WERI-Rb-1 (cell line): Measurements from ENCODE around the gene HTD2.
A peak's percentile ranks its signal among the peaks of the same experiment; 100 is the strongest.

ENCODE experiments used
- DNase-seq: peaks from one replicate; pipeline ENCODE4 v3.0.0-alpha.2; 2020
- H3K27ac ChIP-seq: fragments of 250-450 bp; sonication (Bioruptor Pico); 2 replicates; pipeline ENCODE4 v1.5.1; 2020; ENCODE audit warnings: mild to moderate bottlenecking, moderate library complexity
- H3K27me3 ChIP-seq: fragments of 250-450 bp; sonication (Bioruptor Pico); 2 replicates; pipeline ENCODE4 v1.5.1; 2021; ENCODE audit warnings: mild to moderate bottlenecking, low read depth, moderate library complexity; ENCODE audit not compliant: insufficient read depth, severe bottlenecking
- H3K36me3 ChIP-seq: fragments of 250-450 bp; sonication (Bioruptor Pico); 2 replicates; pipeline ENCODE4 v1.5.1; 2020; ENCODE audit warnings: mild to moderate bottlenecking, moderate library complexity
- H3K4me3 ChIP-seq: 2 replicates; pipeline ENCODE4 v1.5.1; 2011; ENCODE audit warnings: low read depth, mild to moderate bottlenecking, control low read depth, low read length
- H3K9me3 ChIP-seq: fragments of 250-450 bp; sonication (Bioruptor Pico); 2 replicates; pipeline ENCODE4 v1.5.1; 2021; ENCODE audit warnings: mild to moderate bottlenecking, moderate library complexity; ENCODE audit not compliant: severe bottlenecking
- CTCF ChIP-seq: IDR thresholded peaks from 2 replicates; pipeline ENCODE4 v1.5.1; 2011; ENCODE audit warnings: low read depth, mild to moderate bottlenecking, control low read depth, inconsistent platforms, low read length

HTD2 gene

DNA sequence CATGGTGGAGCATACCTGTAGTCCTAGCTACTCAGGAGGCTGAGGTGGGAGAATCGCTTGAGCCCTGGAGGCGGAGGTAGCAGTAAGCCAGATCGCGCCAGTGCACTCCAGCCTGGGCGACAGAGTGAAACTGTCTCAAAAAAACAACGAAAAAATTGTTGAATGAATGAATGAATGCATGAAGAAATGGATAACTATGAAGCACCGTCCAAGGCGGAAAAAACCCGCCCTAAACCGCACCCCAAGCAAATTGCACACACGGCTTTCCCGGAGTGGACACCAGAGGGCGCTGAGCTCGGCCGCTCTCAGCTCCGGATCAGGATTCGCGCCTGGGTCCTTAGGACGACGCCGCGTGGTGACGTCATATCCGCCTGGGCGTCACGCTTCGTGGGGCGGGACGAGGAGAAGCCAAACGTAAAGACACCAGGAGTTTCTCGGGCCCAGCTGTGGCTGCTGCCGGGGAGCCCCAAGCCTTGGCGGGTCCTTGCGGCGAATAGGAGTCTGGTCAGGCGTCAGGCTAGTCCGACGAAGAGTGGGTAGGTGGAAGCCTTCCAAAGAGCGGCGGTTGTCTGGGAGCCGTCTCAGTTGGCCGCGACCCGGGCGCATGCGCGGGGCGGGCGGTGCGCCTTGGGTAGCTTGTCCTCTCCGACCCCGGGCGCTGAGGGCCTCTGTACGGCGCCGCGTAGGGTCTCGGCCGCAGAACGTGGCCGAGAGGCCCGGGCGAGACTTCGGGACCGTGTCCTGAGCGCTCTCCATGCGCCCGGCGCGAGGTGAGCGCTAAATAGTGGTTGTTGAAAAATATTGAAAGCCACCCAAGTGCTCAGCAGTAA, at the start of gene HTD2, which contains the start of gene RPP14:
HTD2 (plus strand) TSS at position 639 of the 830 bp plus-strand sequence. CDS start 11,094 bp downstream, outside the sequence.
RPP14 (plus strand) TSS at position 364 of the 830 bp plus-strand sequence. CDS start 4,085 bp downstream, outside the sequence.
- H3K36me3 ChIP-seq, result peaks cover 36% of the 10 kb centered on the region
- peak within 1 kb of the TSS; percentile 79 for H3K4me3 ChIP-seq
- no peaks in the 10 kb centered on the region for H3K9me3 ChIP-seq
- TF ChIP-seq CTCF, result peak; percentile 93
- DNase-seq, result peak; percentile 97
- H3K27me3 ChIP-seq, result no peaks in the 10 kb centered on the region
- H3K27ac ChIP-seq, result peak within 1 kb of the TSS; percentile 97

DNA sequence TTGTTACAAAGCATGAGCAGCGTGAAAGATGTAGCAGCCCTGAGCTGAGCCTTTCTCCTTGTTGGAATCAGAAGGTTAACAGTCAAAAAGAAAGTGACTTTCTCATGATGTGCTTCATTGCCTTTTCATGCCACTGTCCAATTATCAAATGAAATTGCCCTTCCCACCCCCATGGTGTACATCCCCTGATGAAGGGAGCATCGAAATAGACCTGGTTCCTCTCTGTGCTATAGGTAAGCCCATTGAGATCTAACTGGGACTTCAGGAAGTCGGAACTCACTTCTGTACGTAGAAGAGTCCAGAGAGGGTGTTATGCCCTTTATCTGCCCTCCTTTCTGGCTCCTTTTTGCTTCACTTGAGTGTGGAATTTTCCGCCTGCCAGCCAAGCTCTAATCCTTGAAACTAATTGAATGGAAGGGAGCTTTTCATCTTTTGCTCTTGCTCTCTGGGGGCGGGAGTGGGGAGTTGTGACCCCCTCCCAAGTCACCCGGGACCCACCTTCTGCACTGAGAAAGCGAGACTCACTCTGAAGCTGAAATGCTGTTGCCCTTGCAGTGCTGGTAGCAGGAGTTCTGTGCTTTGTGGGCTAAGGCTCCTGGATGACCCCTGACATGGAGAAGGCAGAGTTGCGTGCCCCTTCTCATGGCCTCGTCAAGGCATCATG, 47.8 kb upstream of the HTD2 start:
- Histone ChIP-seq H3K27me3 (no peaks in the 10 kb centered on the region), H3K9me3 (no peaks in the 10 kb centered on the region), H3K4me3 (no peak overlapping the region), H3K36me3 (peaks cover 2% of the 10 kb centered on the region; the same call in 1 of the 2 replicates), H3K27ac (no peak overlapping the region)
- DNase-seq, result no peak
- TF ChIP-seq CTCF, result no peak

DNA sequence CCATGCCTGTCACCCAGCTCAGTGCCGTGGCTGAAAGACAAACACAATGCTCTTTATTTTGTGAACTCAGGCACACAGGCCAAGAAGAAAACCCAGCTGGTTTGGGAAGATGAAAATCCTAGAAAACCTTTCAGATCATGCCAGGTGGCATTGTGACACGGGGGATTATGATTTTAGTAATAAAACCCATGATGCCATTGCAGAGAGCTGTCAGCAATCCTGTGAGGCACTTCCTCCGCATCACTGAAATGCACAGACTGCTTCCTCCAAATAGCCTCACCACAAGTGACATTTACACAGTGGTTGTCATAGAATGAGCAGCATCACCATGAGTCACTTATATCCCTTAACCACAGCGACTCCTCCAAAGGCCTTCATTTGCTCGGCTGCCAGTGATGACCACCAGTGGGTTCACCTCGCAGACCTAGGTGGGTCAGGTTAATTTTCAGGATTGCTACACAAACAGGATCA, 46.0 kb upstream of the HTD2 start:
- TF ChIP-seq CTCF, result no peak
- no peak for DNase-seq
- H3K36me3 ChIP-seq, result peaks cover 2% of the 10 kb centered on the region; the same call in 1 of the 2 replicates
- H3K4me3 ChIP-seq, result no peak overlapping the region
- no peaks in the 10 kb centered on the region for H3K27me3 ChIP-seq
- H3K9me3 ChIP-seq, result no peaks in the 10 kb centered on the region
- no peak overlapping the region for H3K27ac ChIP-seq

DNA sequence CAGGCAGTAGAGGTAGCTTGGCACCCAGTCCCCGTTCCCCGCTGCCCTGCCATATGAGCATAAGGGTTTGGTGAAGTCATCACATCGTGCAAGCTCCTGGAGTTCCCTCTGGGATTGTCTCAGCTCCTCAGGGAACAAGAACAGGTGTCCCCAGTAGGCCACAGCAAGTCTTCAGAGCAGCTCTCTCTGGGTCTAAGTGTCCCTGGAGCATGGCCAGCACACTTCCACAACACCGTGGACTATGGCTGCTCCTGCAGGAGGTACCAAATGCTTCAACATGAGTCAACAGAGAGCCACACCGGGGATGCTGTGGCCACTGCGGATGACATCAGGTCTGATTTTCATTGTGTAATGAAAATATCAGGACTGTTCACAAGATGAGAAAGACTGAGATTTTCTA, 45.6 kb upstream of the HTD2 start:
- Histone ChIP-seq H3K27ac (no peak overlapping the region), H3K9me3 (no peaks in the 10 kb centered on the region), H3K4me3 (no peak overlapping the region), H3K27me3 (no peaks in the 10 kb centered on the region), H3K36me3 (peaks cover 2% of the 10 kb centered on the region; the same call in 1 of the 2 replicates)
- no peak for DNase-seq
- TF ChIP-seq CTCF, result no peak

DNA sequence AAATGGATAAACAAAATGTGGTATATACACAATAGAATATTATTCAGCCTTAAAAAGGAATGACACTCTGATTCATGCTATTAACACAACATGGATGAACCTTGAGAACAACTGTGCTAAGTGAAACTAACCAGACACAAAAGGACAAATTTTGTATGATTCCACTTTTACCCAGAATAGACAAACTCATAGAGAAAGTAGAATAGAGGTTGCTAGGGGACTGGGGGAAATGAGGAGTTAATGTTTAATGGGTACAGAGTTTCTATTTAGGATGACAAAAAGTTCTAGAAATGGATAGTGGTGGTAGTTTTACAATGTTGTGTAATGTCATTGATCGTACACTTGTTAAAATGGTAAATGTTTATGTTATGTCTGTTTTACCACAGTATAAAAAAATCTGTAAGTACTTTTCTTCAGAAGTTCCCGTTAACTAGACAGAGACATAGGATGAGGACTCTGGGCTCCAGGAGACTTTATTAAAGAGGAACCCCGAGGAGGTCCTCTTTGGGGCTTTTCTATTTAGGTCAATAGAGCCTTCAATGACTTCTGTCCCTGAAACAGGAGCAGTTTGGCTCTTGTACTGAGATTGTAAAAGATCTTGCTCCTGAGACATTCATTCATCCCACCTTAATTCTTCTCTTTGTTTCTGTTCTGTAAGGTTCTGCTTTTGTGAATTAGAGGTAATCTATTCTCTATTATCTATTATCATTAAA, 44.2 kb upstream of the HTD2 start:
- no peak overlapping the region for H3K4me3 ChIP-seq
- H3K27ac ChIP-seq, result no peak overlapping the region
- H3K27me3 ChIP-seq, result no peaks in the 10 kb centered on the region
- peaks cover 2% of the 10 kb centered on the region; the same call in 1 of the 2 replicates for H3K36me3 ChIP-seq
- no peak for DNase-seq
- H3K9me3 ChIP-seq, result no peaks in the 10 kb centered on the region
- TF ChIP-seq CTCF, result no peak
